HepG2 (cell line): ENCODE results near the gene SLC4A2. TPM values are rescaled to one million over a fixed set of nuclear protein-coding genes. Genes with fewer than 3 reads are reported as not detected.

Source experiments
- ATAD3A ChIP-seq: sonication (generic); formaldehyde crosslinking; IDR thresholded peaks from 2 replicates; pipeline ENCODE4 v1.4.0; 2020; ENCODE audit warnings: missing genetic modification reagents
- CBX5 ChIP-seq: sonication (generic); formaldehyde crosslinking; IDR thresholded peaks from 2 replicates; pipeline ENCODE4 v1.4.0; 2020; ENCODE audit warnings: missing genetic modification reagents, borderline replicate concordance
- CEBPB ChIP-seq: IDR thresholded peaks from 2 replicates; pipeline ENCODE4 v1.6.1; 2011; ENCODE audit warnings: low read depth, low read length, improper control_type of control experiment, borderline replicate concordance
- GABPA ChIP-seq, 2 experiments: IDR thresholded peaks; 2 replicates each; pipeline ENCODE4 v1.6.1; 2011 to 2016; ENCODE audit warnings: low read depth in 2 of 2, low read length in 1 of 2, missing biosample characterization in 1 of 2, missing genetic modification characterization in 1 of 2
- MXI1 ChIP-seq: IDR thresholded peaks from 3 replicates; pipeline ENCODE4 v1.6.1; 2012; ENCODE audit warnings: low read depth, low read length, inconsistent platforms, borderline replicate concordance
- NFKBIZ ChIP-seq: IDR thresholded peaks from 2 replicates; pipeline ENCODE4 v1.6.1; 2018; ENCODE audit warnings: missing genetic modification reagents, missing compliant biosample characterization
- SALL2 ChIP-seq: sonication (generic); formaldehyde crosslinking; IDR thresholded peaks from 2 replicates; pipeline ENCODE4 v1.8.1; 2023; ENCODE audit warnings: mild to moderate bottlenecking, missing genetic modification reagents, inconsistent platforms
- TMF1 ChIP-seq: sonication (generic); formaldehyde crosslinking; IDR thresholded peaks from 2 replicates; pipeline ENCODE4 v1.8.1; 2022; ENCODE audit warnings: low read depth, missing genetic modification reagents
- ZBTB1 ChIP-seq: sonication (generic); formaldehyde crosslinking; IDR thresholded peaks from 2 replicates; pipeline ENCODE4 v1.4.0; 2020; ENCODE audit warnings: missing genetic modification reagents, borderline replicate concordance
- ZKSCAN1 ChIP-seq: fragments of 150-350 bp; IDR thresholded peaks from 2 replicates; pipeline ENCODE4 v1.6.1; 2014; ENCODE audit warnings: low read length
- ZNF230 ChIP-seq: sonication (generic); formaldehyde crosslinking; IDR thresholded peaks from 2 replicates; pipeline ENCODE4 v1.4.0; 2020; ENCODE audit warnings: mild to moderate bottlenecking, missing genetic modification reagents
- ZNF446 ChIP-seq: sonication (generic); formaldehyde crosslinking; IDR thresholded peaks from 2 replicates; pipeline ENCODE4 v1.5.0; 2020; ENCODE audit warnings: mild to moderate bottlenecking, missing genetic modification reagents
- ZNF562 ChIP-seq: sonication (generic); formaldehyde crosslinking; IDR thresholded peaks from 2 replicates; pipeline ENCODE4 v1.8.0; 2022; ENCODE audit warnings: missing genetic modification reagents, borderline replicate concordance
- ZNF629 ChIP-seq: sonication (generic); formaldehyde crosslinking; conservative IDR thresholded peaks from 2 replicates; pipeline ENCODE4 v1.5.0; 2020; ENCODE audit warnings: missing genetic modification reagents
- ZNF790 ChIP-seq: sonication (generic); formaldehyde crosslinking; IDR thresholded peaks from 2 replicates; pipeline ENCODE4 v1.8.0; 2022; ENCODE audit warnings: missing genetic modification reagents, mild to moderate bottlenecking, borderline replicate concordance
- polyA plus RNA-seq, 8 experiments: library from polyadenylated mRNA; depleted of rRNA in 3 of 8; stranded (reverse) in 7 of 8; unstranded in 1 of 8; fragments of >200 nt; fragmentation: Illumina TruSeq in 4 of 8; extraction: Trizol in 4 of 8; gene quantifications; 2 replicates each; pipeline versions ENCODE4 v1.2.1 to v1.2.3, GENCODE V29; 2011 to 2016; ENCODE audit warnings: low read depth in 4 of 8, missing spikeins in 1 of 8, mixed read lengths in 1 of 8; ENCODE audit not compliant: insufficient read depth in 1 of 8
- total RNA-seq, 5 experiments: library from RNA; depleted of rRNA; stranded (reverse); fragments of >200 nt; fragmentation: Illumina TruSeq; extraction: Trizol; gene quantifications; 2 replicates each; pipeline ENCODE4 v1.2.3, GENCODE V29; 2016; ENCODE audit warnings: low read depth in 1 of 5
- TF ChIP-seq, protein P1 (sequence below): sonication (generic); formaldehyde crosslinking; IDR thresholded peaks from 2 replicates; pipeline ENCODE4 v1.4.0; 2020; ENCODE audit warnings: missing genetic modification reagents, mild to moderate bottlenecking, borderline replicate concordance
- TF ChIP-seq, protein P2 (sequence below), 2 experiments: sonication (generic) in 1 of 2; formaldehyde crosslinking in 1 of 2; IDR thresholded peaks; 2 replicates each; pipeline versions ENCODE4 v1.5.1 to v1.6.1; 2011 to 2020; ENCODE audit warnings: borderline replicate concordance in 1 of 2, low read depth in 1 of 2, low read length in 1 of 2, mild to moderate bottlenecking in 1 of 2, missing genetic modification reagents in 1 of 2, moderate library complexity in 1 of 2
- TF ChIP-seq, protein P3 (sequence below): sonication (generic); formaldehyde crosslinking; IDR thresholded peaks from 2 replicates; pipeline ENCODE4 v1.4.0; 2020; ENCODE audit warnings: missing genetic modification reagents
- TF ChIP-seq, protein P4 (sequence below): sonication (generic); formaldehyde crosslinking; IDR thresholded peaks from 2 replicates; pipeline ENCODE4 v1.4.0; 2020; ENCODE audit warnings: missing genetic modification reagents, low read depth, mild to moderate bottlenecking, borderline replicate concordance

Gene SLC4A2
- total and polyA plus RNA-seq, 2 of the 13 experiments (the other 11 are each of a cell fraction or from before 2014, with no cell fraction given): 51.9 to 73.4 TPM

DNA sequence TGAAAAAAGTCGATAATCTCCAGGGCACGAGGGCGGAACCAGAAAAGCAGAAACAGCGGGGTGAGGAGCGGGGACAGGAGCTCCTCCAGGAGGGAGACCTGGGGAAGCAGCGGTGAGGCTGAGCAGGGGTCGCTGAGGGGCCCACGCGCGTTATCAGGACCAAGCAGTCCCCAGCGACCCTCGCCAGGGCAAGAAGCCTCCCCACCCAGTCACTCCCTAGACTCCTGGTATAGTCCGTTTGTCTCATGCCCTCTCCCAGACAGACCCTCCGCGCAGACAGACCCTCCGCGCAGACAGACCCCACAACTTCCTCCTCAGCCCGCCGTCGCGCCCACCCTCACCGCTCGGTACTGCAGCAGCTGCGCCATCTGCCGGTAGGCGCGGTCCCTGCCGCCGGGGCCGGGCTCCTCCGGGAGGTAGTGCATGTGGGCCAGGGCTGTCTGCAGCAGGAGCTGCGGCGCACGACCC, 41.4 kb upstream of the SLC4A2 start (continued):
- TF ChIP-seq, protein P1, sequence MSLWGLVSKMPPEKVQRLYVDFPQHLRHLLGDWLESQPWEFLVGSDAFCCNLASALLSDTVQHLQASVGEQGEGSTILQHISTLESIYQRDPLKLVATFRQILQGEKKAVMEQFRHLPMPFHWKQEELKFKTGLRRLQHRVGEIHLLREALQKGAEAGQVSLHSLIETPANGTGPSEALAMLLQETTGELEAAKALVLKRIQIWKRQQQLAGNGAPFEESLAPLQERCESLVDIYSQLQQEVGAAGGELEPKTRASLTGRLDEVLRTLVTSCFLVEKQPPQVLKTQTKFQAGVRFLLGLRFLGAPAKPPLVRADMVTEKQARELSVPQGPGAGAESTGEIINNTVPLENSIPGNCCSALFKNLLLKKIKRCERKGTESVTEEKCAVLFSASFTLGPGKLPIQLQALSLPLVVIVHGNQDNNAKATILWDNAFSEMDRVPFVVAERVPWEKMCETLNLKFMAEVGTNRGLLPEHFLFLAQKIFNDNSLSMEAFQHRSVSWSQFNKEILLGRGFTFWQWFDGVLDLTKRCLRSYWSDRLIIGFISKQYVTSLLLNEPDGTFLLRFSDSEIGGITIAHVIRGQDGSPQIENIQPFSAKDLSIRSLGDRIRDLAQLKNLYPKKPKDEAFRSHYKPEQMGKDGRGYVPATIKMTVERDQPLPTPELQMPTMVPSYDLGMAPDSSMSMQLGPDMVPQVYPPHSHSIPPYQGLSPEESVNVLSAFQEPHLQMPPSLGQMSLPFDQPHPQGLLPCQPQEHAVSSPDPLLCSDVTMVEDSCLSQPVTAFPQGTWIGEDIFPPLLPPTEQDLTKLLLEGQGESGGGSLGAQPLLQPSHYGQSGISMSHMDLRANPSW (CRISPR knock-in tag): no peak
- TF ChIP-seq CBX5 (no peak), TMF1 (CRISPR knock-in tag) (no peak), ZNF230 (no peak), ATAD3A (CRISPR knock-in tag) (no peak), ZNF446 (CRISPR knock-in tag) (0 out of 2 replicates have a peak, but pooled peaks have one; percentile 39), ZKSCAN1 (no peak), ZNF790 (CRISPR knock-in tag) (no peak), ZBTB1 (no peak), MXI1 (0 out of 3 replicates have a peak, but pooled peaks have one; percentile 12), ZNF562 (no peak), ZNF629 (CRISPR knock-in tag) (no peak), NFKBIZ (CRISPR knock-in tag) (no peak), SALL2 (CRISPR knock-in tag) (no peak), CEBPB (no peak), GABPA (IDR thresholded peaks at IDR 0.05; ENCODE audit: low read depth, low read length) (no peak), GABPA (CRISPR knock-in tag; IDR thresholded peaks at IDR 0.05; ENCODE audit: low read depth) (no peak)
- TF ChIP-seq, protein P2, sequence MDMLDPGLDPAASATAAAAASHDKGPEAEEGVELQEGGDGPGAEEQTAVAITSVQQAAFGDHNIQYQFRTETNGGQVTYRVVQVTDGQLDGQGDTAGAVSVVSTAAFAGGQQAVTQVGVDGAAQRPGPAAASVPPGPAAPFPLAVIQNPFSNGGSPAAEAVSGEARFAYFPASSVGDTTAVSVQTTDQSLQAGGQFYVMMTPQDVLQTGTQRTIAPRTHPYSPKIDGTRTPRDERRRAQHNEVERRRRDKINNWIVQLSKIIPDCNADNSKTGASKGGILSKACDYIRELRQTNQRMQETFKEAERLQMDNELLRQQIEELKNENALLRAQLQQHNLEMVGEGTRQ (IDR thresholded peaks at IDR 0.05; ENCODE audit: low read depth, low read length): no peak
- TF ChIP-seq, protein P2 (CRISPR knock-in tag; IDR thresholded peaks at IDR 0.05; ENCODE audit: borderline replicate concordance): no peak
- TF ChIP-seq, protein P3, sequence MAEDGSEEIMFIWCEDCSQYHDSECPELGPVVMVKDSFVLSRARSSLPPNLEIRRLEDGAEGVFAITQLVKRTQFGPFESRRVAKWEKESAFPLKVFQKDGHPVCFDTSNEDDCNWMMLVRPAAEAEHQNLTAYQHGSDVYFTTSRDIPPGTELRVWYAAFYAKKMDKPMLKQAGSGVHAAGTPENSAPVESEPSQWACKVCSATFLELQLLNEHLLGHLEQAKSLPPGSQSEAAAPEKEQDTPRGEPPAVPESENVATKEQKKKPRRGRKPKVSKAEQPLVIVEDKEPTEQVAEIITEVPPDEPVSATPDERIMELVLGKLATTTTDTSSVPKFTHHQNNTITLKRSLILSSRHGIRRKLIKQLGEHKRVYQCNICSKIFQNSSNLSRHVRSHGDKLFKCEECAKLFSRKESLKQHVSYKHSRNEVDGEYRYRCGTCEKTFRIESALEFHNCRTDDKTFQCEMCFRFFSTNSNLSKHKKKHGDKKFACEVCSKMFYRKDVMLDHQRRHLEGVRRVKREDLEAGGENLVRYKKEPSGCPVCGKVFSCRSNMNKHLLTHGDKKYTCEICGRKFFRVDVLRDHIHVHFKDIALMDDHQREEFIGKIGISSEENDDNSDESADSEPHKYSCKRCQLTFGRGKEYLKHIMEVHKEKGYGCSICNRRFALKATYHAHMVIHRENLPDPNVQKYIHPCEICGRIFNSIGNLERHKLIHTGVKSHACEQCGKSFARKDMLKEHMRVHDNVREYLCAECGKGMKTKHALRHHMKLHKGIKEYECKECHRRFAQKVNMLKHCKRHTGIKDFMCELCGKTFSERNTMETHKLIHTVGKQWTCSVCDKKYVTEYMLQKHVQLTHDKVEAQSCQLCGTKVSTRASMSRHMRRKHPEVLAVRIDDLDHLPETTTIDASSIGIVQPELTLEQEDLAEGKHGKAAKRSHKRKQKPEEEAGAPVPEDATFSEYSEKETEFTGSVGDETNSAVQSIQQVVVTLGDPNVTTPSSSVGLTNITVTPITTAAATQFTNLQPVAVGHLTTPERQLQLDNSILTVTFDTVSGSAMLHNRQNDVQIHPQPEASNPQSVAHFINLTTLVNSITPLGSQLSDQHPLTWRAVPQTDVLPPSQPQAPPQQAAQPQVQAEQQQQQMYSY (CRISPR knock-in tag): no peak
- TF ChIP-seq, protein P4, sequence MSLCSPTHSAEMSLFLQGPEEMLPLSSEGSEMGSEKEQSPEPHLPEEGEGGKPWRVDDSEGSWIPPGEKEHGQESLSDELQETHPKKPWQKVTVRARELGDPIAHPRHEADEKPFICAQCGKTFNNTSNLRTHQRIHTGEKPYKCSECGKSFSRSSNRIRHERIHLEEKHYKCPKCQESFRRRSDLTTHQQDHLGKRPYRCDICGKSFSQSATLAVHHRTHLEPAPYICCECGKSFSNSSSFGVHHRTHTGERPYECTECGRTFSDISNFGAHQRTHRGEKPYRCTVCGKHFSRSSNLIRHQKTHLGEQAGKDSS (CRISPR knock-in tag): no peak
